Measurements from ENCODE around the gene CELSR2. TPM values are rescaled to one million over a fixed set of nuclear protein-coding genes. Genes with fewer than 3 reads are reported as not detected.

The CELSR2 gene
- polyA plus RNA-seq, 2 of the 4 experiments (the other 2 are of a cell fraction) = 2.5 to 5.9 TPM

DNA sequence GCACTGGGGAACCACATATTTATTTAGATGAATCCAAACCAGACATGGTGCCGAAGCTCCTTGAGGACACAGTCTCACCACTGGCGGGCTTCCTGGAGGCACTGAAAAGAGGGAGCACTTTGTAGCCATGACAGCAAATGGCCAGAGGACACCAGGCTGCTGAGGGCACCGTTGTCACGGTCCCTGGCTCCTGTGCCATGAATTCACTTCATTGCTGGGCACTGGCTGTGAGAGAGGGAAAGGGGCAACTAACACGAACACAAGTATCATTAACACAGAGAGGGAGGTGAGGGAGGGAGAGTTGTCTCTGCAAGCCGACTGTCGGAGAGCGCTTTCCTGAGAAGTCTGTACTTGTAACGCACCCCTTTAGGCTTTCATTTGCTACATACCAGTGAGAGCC lies 43.0 kb downstream of the CELSR2 start:
- FAIRE-seq = no peak
- no peaks in the 10 kb centered on the region for H3K9me3 ChIP-seq
- POLR2A ChIA-PET = interaction anchor here (1.7 kb wide), 1 partner anchor 9 kb away, joined by 6 read pairs; the partner anchor contains the start of gene PSRC1

DNA sequence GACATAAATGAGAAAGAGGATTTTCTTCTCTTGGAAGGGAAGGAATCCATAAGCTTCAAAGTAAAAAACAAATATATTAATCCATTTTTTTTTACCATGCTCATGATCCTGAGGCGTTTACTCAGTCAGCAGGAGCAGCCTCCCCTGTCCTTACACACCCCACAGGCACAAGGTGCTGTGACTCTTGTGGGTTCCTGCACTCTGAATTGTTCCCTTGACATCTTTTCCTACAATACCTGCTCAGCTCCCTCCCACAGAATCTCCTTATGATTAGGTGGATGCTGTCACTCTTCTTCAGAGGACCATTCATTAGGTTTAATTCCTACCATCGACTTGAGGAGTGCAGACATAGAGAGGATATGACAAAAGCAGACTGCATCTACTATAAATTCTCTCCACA lies 43.7 kb downstream of the CELSR2 start:
- ChIA-PET CTCF (interaction anchor here (0.6 to 1.3 kb wide), 2 partner anchors 11 to 21 kb away, joined by 3 read pairs; no protein-coding TSS in a partner anchor), POLR2A (interaction anchor here (1.7 kb wide), 1 partner anchor 10 kb away, joined by 6 read pairs; the partner anchor contains the start of gene PSRC1)
- no peak for FAIRE-seq
- no peak for TF ChIP-seq POLR2A (IDR thresholded peaks at IDR 0.05; ENCODE audit: low read length)
- no peak for TF ChIP-seq TFCP2L1 (CRISPR knock-in tag; IDR thresholded peaks at IDR 0.05)
- TF ChIP-seq, protein P1, sequence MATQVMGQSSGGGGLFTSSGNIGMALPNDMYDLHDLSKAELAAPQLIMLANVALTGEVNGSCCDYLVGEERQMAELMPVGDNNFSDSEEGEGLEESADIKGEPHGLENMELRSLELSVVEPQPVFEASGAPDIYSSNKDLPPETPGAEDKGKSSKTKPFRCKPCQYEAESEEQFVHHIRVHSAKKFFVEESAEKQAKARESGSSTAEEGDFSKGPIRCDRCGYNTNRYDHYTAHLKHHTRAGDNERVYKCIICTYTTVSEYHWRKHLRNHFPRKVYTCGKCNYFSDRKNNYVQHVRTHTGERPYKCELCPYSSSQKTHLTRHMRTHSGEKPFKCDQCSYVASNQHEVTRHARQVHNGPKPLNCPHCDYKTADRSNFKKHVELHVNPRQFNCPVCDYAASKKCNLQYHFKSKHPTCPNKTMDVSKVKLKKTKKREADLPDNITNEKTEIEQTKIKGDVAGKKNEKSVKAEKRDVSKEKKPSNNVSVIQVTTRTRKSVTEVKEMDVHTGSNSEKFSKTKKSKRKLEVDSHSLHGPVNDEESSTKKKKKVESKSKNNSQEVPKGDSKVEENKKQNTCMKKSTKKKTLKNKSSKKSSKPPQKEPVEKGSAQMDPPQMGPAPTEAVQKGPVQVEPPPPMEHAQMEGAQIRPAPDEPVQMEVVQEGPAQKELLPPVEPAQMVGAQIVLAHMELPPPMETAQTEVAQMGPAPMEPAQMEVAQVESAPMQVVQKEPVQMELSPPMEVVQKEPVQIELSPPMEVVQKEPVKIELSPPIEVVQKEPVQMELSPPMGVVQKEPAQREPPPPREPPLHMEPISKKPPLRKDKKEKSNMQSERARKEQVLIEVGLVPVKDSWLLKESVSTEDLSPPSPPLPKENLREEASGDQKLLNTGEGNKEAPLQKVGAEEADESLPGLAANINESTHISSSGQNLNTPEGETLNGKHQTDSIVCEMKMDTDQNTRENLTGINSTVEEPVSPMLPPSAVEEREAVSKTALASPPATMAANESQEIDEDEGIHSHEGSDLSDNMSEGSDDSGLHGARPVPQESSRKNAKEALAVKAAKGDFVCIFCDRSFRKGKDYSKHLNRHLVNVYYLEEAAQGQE (IDR thresholded peaks at IDR 0.05) = no peak
- TF ChIP-seq, protein P2, sequence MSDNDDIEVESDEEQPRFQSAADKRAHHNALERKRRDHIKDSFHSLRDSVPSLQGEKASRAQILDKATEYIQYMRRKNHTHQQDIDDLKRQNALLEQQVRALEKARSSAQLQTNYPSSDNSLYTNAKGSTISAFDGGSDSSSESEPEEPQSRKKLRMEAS (IDR thresholded peaks at IDR 0.05) = no peak
- no peak for TF ChIP-seq BHLHE40 (IDR thresholded peaks at IDR 0.05; ENCODE audit: low read depth, low read length)
- TF ChIP-seq TP53 (CRISPR knock-in tag; IDR thresholded peaks at IDR 0.05) = no peak
- TF ChIP-seq, protein P3, sequence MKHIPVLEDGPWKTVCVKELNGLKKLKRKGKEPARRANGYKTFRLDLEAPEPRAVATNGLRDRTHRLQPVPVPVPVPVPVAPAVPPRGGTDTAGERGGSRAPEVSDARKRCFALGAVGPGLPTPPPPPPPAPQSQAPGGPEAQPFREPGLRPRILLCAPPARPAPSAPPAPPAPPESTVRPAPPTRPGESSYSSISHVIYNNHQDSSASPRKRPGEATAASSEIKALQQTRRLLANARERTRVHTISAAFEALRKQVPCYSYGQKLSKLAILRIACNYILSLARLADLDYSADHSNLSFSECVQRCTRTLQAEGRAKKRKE (CRISPR knock-in tag; IDR thresholded peaks at IDR 0.05; ENCODE audit: low read depth) = no peak
- TF ChIP-seq, protein P4, sequence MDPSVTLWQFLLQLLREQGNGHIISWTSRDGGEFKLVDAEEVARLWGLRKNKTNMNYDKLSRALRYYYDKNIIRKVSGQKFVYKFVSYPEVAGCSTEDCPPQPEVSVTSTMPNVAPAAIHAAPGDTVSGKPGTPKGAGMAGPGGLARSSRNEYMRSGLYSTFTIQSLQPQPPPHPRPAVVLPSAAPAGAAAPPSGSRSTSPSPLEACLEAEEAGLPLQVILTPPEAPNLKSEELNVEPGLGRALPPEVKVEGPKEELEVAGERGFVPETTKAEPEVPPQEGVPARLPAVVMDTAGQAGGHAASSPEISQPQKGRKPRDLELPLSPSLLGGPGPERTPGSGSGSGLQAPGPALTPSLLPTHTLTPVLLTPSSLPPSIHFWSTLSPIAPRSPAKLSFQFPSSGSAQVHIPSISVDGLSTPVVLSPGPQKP (IDR thresholded peaks at IDR 0.05; ENCODE audit: low read depth, low read length) = no peak
- TF ChIP-seq CBX8 (IDR thresholded peaks at IDR 0.05) = no peak
- no peak for TF ChIP-seq KDM5A (IDR thresholded peaks at IDR 0.05)
- TF ChIP-seq ZFP36 (IDR thresholded peaks at IDR 0.05; ENCODE audit: borderline replicate concordance, partially characterized antibody) = no peak
- no peak for TF ChIP-seq FOSL2 (IDR thresholded peaks at IDR 0.05)
- no peak for TF ChIP-seq FOSL2 (CRISPR knock-in tag; IDR thresholded peaks at IDR 0.05)
- TF ChIP-seq JUN (IDR thresholded peaks at IDR 0.05) = no peak
- H3K4me1 ChIP-seq = no peaks in the 10 kb centered on the region
- H3K27ac ChIP-seq = no peak overlapping the region
- H3K4me3 ChIP-seq = no peak overlapping the region
- 42% methylated on average over 2 of the region's 2 CpGs for WGBS (ENCODE audit: missing lambda C conversion rate)
- ATAC-seq = no peak
- H3K4me2 ChIP-seq = no peak overlapping the region
- DNase-seq (ENCODE audit: low read depth in 1 of 2, low spot score in 1 of 2) = no peak
- H3K9me3 ChIP-seq = no peaks in the 10 kb centered on the region

More for the DNA sequence above, 43.0 kb downstream of the CELSR2 start:
- Histone ChIP-seq H3K27ac (no peak overlapping the region), H3K4me2 (no peak overlapping the region), H3K4me1 (no peaks in the 10 kb centered on the region), H3K4me3 (no peak overlapping the region)
- WGBS (ENCODE audit: missing lambda C conversion rate) = 85% methylated on average over 7 of the region's 9 CpGs
- DNase-seq (ENCODE audit: low read depth in 1 of 2, low spot score in 1 of 2) (no peak), ATAC-seq (no peak)
- CTCF ChIA-PET = interaction anchor here (0.6 to 1.3 kb wide), 2 partner anchors 12 to 21 kb away, joined by 3 read pairs; no protein-coding TSS in a partner anchor
- TF ChIP-seq NR3C1 (IDR thresholded peaks at IDR 0.05) (no peak), ZFP36 (IDR thresholded peaks at IDR 0.05; ENCODE audit: borderline replicate concordance, partially characterized antibody) (no peak), RFX5 (IDR thresholded peaks at IDR 0.05) (no peak), CBX8 (IDR thresholded peaks at IDR 0.05) (no peak), KDM1A (IDR thresholded peaks at IDR 0.05; ENCODE audit: low read depth) (no peak), MAZ (IDR thresholded peaks at IDR 0.05; ENCODE audit: borderline replicate concordance, low read depth, low read length) (no peak), TP53 (CRISPR knock-in tag; IDR thresholded peaks at IDR 0.05) (no peak), HOXA7 (CRISPR knock-in tag; IDR thresholded peaks at IDR 0.05) (no peak), CEBPB (IDR thresholded peaks at IDR 0.05) (no peak)
- TF ChIP-seq, protein P5, sequence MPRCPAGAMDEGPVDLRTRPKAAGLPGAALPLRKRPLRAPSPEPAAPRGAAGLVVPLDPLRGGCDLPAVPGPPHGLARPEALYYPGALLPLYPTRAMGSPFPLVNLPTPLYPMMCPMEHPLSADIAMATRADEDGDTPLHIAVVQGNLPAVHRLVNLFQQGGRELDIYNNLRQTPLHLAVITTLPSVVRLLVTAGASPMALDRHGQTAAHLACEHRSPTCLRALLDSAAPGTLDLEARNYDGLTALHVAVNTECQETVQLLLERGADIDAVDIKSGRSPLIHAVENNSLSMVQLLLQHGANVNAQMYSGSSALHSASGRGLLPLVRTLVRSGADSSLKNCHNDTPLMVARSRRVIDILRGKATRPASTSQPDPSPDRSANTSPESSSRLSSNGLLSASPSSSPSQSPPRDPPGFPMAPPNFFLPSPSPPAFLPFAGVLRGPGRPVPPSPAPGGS (IDR thresholded peaks at IDR 0.05) = no peak
- TF ChIP-seq, protein P6, sequence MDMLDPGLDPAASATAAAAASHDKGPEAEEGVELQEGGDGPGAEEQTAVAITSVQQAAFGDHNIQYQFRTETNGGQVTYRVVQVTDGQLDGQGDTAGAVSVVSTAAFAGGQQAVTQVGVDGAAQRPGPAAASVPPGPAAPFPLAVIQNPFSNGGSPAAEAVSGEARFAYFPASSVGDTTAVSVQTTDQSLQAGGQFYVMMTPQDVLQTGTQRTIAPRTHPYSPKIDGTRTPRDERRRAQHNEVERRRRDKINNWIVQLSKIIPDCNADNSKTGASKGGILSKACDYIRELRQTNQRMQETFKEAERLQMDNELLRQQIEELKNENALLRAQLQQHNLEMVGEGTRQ (IDR thresholded peaks at IDR 0.05) = no peak
- TF ChIP-seq, protein P3 (CRISPR knock-in tag; IDR thresholded peaks at IDR 0.05; ENCODE audit: low read depth) = no peak
- TF ChIP-seq, protein P7, sequence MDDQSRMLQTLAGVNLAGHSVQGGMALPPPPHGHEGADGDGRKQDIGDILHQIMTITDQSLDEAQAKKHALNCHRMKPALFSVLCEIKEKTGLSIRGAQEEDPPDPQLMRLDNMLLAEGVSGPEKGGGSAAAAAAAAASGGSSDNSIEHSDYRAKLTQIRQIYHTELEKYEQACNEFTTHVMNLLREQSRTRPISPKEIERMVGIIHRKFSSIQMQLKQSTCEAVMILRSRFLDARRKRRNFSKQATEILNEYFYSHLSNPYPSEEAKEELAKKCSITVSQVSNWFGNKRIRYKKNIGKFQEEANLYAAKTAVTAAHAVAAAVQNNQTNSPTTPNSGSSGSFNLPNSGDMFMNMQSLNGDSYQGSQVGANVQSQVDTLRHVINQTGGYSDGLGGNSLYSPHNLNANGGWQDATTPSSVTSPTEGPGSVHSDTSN (IDR thresholded peaks at IDR 0.05) = no peak

All from A549 (cell line).